H1 (cell line): ENCODE results near the gene FCGBP. TPM values are rescaled to one million over a fixed set of nuclear protein-coding genes. Genes with fewer than 3 reads are reported as not detected.

Source experiments
- CTCF ChIA-PET: fragments of 300-600 bp; sonication (Branson Sonifier 250); formaldehyde crosslinking; loops from one replicate; lab custom pipeline; 2021; ENCODE audit not compliant: partially characterized antibody; lab: Charles Lee
- POLR2A ChIA-PET: fragments of 300-600 bp; sonication (Branson Sonifier 250); formaldehyde crosslinking; loops from one replicate; lab custom pipeline; 2021; ENCODE audit warnings: inconsistent platforms; ENCODE audit not compliant: partially characterized antibody; lab: Charles Lee
- DNase-seq, 2 experiments: peaks; one replicate each; pipeline versions ENCODE4 v3.0.0 to v3.0.0-alpha.2; 2010 to 2022; ENCODE audit warnings: low spot score in 2 of 2, low read depth in 1 of 2, mixed read lengths in 1 of 2
- FAIRE-seq: peaks from 2 replicates; lab custom pipeline; 2011; peaks lifted over from hg19 to GRCh38; lab: Jason Lieb, UNC
- H2AFZ ChIP-seq: 2 replicates; pipeline ENCODE4 v1.8.1; 2012; ENCODE audit warnings: low read length, inconsistent platforms
- H2AK5ac ChIP-seq: 2 replicates; pipeline ENCODE4 v1.6.1; 2013; ENCODE audit warnings: low read depth, low read length
- H2BK120ac ChIP-seq: replicated peaks from 2 replicates; pipeline ENCODE3; 2013; ENCODE audit warnings: low read depth, low read length, inconsistent platforms
- H2BK12ac ChIP-seq: 2 replicates; pipeline ENCODE4 v1.6.1; 2013; ENCODE audit warnings: low read depth, low read length
- H2BK15ac ChIP-seq: 2 replicates; pipeline ENCODE4 v1.6.1; 2013; ENCODE audit warnings: low read length
- H2BK20ac ChIP-seq: 2 replicates; pipeline ENCODE4 v1.6.1; 2013; ENCODE audit warnings: low read length
- H2BK5ac ChIP-seq: 2 replicates; pipeline ENCODE4 v1.6.1; 2013; ENCODE audit warnings: low read depth, low read length
- H3K14ac ChIP-seq: 2 replicates; pipeline ENCODE4 v1.6.1; 2013; ENCODE audit warnings: inconsistent platforms; ENCODE audit not compliant: insufficient read length
- H3K18ac ChIP-seq: 2 replicates; pipeline ENCODE4 v1.6.1; 2013; ENCODE audit warnings: low read length; ENCODE audit errors: extremely low read depth
- H3K23ac ChIP-seq: 2 replicates; pipeline ENCODE4 v1.6.1; 2013; ENCODE audit warnings: inconsistent platforms; ENCODE audit not compliant: insufficient read length
- H3K23me2 ChIP-seq: 2 replicates; pipeline ENCODE4 v1.6.1; 2013; ENCODE audit warnings: low read depth, low read length
- H3K27ac ChIP-seq: 2 replicates; pipeline ENCODE4 v1.6.1; 2011; ENCODE audit warnings: low read depth, low read length, inconsistent platforms
- H3K27me3 ChIP-seq, 4 experiments: replicated peaks in 1 of 4; 1 replicate in 1 of 4; 2 replicates in 3 of 4; pipeline versions ENCODE4 v1.6.1 to v1.8.1; 2011 to 2013; ENCODE audit warnings: low read length in 3 of 4, mild to moderate bottlenecking in 3 of 4, inconsistent platforms in 2 of 4, mixed read lengths in 2 of 4, moderate library complexity in 1 of 4; ENCODE audit not compliant: control insufficient read depth in 3 of 4, insufficient read depth in 3 of 4; ENCODE audit errors: extremely low read depth in 1 of 4
- H3K36me3 ChIP-seq, 4 experiments: 2 replicates each; pipeline versions ENCODE4 v1.6.1 to v1.8.1; 2011 to 2013; ENCODE audit warnings: mild to moderate bottlenecking in 4 of 4, low read length in 3 of 4, moderate library complexity in 2 of 4, control low read depth in 1 of 4, inconsistent platforms in 1 of 4; ENCODE audit not compliant: insufficient read depth in 4 of 4, control insufficient read depth in 2 of 4
- H3K4ac ChIP-seq: replicated peaks from 2 replicates; pipeline ENCODE3; 2013; ENCODE audit warnings: low read length, low read depth, mixed read lengths, inconsistent platforms; ENCODE audit not compliant: insufficient read length
- H3K4me1 ChIP-seq, 4 experiments: replicated peaks in 1 of 4; 1 replicate in 1 of 4; 2 replicates in 3 of 4; pipeline versions ENCODE4 v1.6.1 to v1.8.1; 2011 to 2013; ENCODE audit warnings: low read length in 3 of 4, inconsistent platforms in 2 of 4, mixed read lengths in 1 of 4; ENCODE audit not compliant: insufficient read depth in 4 of 4, control insufficient read depth in 3 of 4
- H3K4me2 ChIP-seq, 2 experiments: 2 replicates each; pipeline versions ENCODE4 v1.6.1 to v1.8.1; 2011 to 2013; ENCODE audit warnings: low read depth in 2 of 2, low read length in 2 of 2, control low read depth in 1 of 2, inconsistent platforms in 1 of 2, mild to moderate bottlenecking in 1 of 2; ENCODE audit not compliant: insufficient read depth in 1 of 2
- H3K4me3 ChIP-seq, 4 experiments: fragments of 200-600, 300-600 bp in 1 of 4; sonication (generic), shearing (Covaris generic), sonication (Bioruptor Twin) in 1 of 4; 2 replicates each; pipeline versions ENCODE4 v1.5.1 to v1.8.1; 2011 to 2016; ENCODE audit warnings: low read length in 4 of 4, low read depth in 3 of 4, control low read depth in 2 of 4, inconsistent platforms in 2 of 4, mild to moderate bottlenecking in 2 of 4, mixed read lengths in 1 of 4, moderate library complexity in 1 of 4; ENCODE audit not compliant: insufficient read depth in 2 of 4; ENCODE audit errors: extremely low read depth in 1 of 4
- H3K56ac ChIP-seq: replicated peaks from 2 replicates; pipeline ENCODE3; 2013; ENCODE audit warnings: low read depth, mild to moderate bottlenecking, mixed read lengths, low read length, inconsistent platforms; ENCODE audit not compliant: insufficient read length
- H3K79me1 ChIP-seq: 2 replicates; pipeline ENCODE4 v1.6.1; 2013; ENCODE audit warnings: low read depth, low read length, control low read depth
- H3K79me2 ChIP-seq, 2 experiments: 2 replicates each; pipeline versions ENCODE4 v1.6.1 to v1.8.1; 2012 to 2013; ENCODE audit warnings: low read length in 2 of 2, mild to moderate bottlenecking in 2 of 2, inconsistent platforms in 1 of 2; ENCODE audit not compliant: insufficient read depth in 2 of 2, control insufficient read depth in 1 of 2
- H3K9ac ChIP-seq, 4 experiments: replicated peaks in 1 of 4; 1 replicate in 1 of 4; 2 replicates in 3 of 4; pipeline versions ENCODE4 v1.6.1 to v1.8.1; 2011 to 2013; ENCODE audit warnings: low read depth in 3 of 4, low read length in 3 of 4, control low read depth in 2 of 4, mild to moderate bottlenecking in 2 of 4, moderate library complexity in 2 of 4, inconsistent platforms in 1 of 4; ENCODE audit errors: extremely low read depth in 1 of 4
- H3K9me3 ChIP-seq, 2 experiments: 2 replicates each; pipeline versions ENCODE4 v1.6.1 to v1.8.1; 2012 to 2013; ENCODE audit warnings: mild to moderate bottlenecking in 2 of 2, moderate library complexity in 2 of 2, control low read depth in 1 of 2, inconsistent platforms in 1 of 2, low read depth in 1 of 2, low read length in 1 of 2, mixed read lengths in 1 of 2; ENCODE audit not compliant: insufficient read depth in 2 of 2
- H4K20me1 ChIP-seq, 2 experiments: replicated peaks in 1 of 2; 2 replicates each; pipeline versions ENCODE3 to v1.8.1; 2011 to 2013; ENCODE audit warnings: inconsistent platforms in 2 of 2, low read length in 2 of 2, mild to moderate bottlenecking in 1 of 2; ENCODE audit not compliant: insufficient read depth in 2 of 2, control insufficient read depth in 1 of 2
- H4K5ac ChIP-seq: 2 replicates; pipeline ENCODE4 v1.6.1; 2013; ENCODE audit warnings: low read length, low read depth, mixed read lengths, inconsistent platforms; ENCODE audit not compliant: insufficient read length
- H4K8ac ChIP-seq: 2 replicates; pipeline ENCODE4 v1.8.0; 2013; ENCODE audit warnings: mild to moderate bottlenecking, moderate library complexity, low read length, inconsistent platforms; ENCODE audit not compliant: insufficient read depth; ENCODE audit errors: extremely low read depth
- H4K91ac ChIP-seq: replicated peaks from 2 replicates; pipeline ENCODE3; 2013; ENCODE audit warnings: low read length, mixed read lengths, inconsistent platforms; ENCODE audit not compliant: insufficient read length
- ASH2L ChIP-seq: fragments of 200-600, 300-600 bp; sonication (generic); IDR thresholded peaks from one replicate; pipeline ENCODE4 v1.7.1; 2017; ENCODE audit warnings: low read length
- CBX5 ChIP-seq: fragments of 300-800, 300-1000 bp; sonication (generic); IDR thresholded peaks from 2 replicates; pipeline ENCODE4 v1.7.1; 2016; ENCODE audit warnings: antibody characterized with exemption, low read length, low read depth
- EZH2 ChIP-seq: fragments of 200-600 bp; sonication (generic); IDR thresholded peaks from 2 replicates; pipeline ENCODE4 v1.7.1; 2012; ENCODE audit warnings: low read depth, mild to moderate bottlenecking, moderate library complexity, low read length, inconsistent platforms; ENCODE audit not compliant: severe bottlenecking
- HDAC2 ChIP-seq, 2 experiments: fragments of 300-600 bp in 1 of 2; sonication (generic) in 1 of 2; IDR thresholded peaks; 2 replicates each; pipeline ENCODE4 v1.6.1; 2011 to 2012; ENCODE audit warnings: low read depth in 2 of 2, low read length in 2 of 2, mild to moderate bottlenecking in 2 of 2, moderate library complexity in 2 of 2, borderline replicate concordance in 1 of 2, inconsistent platforms in 1 of 2
- MAFK ChIP-seq: IDR thresholded peaks from 2 replicates; pipeline ENCODE4 v1.6.1; 2012; ENCODE audit warnings: low read depth, mild to moderate bottlenecking, improper control_type of control experiment, low read length
- NRF1 ChIP-seq: IDR thresholded peaks from 2 replicates; pipeline ENCODE4 v1.6.1; 2011; ENCODE audit warnings: mild to moderate bottlenecking, low read depth, low read length, improper control_type of control experiment
- PHF8 ChIP-seq: fragments of 200-600 bp; sonication (generic); conservative IDR thresholded peaks from 2 replicates; pipeline ENCODE4 v1.7.1; 2012; ENCODE audit warnings: low read depth, mild to moderate bottlenecking, inconsistent platforms, low read length, moderate library complexity
- SIX5 ChIP-seq: IDR thresholded peaks from 2 replicates; pipeline ENCODE4 v1.6.1; 2011; ENCODE audit warnings: mild to moderate bottlenecking, low read depth, low read length
- SP2 ChIP-seq: IDR thresholded peaks from 2 replicates; pipeline ENCODE4 v1.6.1; 2012; ENCODE audit warnings: mild to moderate bottlenecking, low read length, inconsistent platforms
- SUZ12 ChIP-seq: fragments of 200-600 bp; sonication (generic); IDR thresholded peaks from 2 replicates; pipeline ENCODE4 v1.6.1; 2012; ENCODE audit warnings: mild to moderate bottlenecking, inconsistent platforms, low read length, moderate library complexity, mixed read lengths
- WGBS, 2 experiments: shearing (Covaris generic) in 1 of 2; methylation state at CpG; one replicate each; pipeline versions ENCODE4 v1.1.6 to v1.1.7; 2013 to 2015; ENCODE audit warnings: low lambda C conversion rate in 2 of 2, mixed read lengths in 2 of 2, inconsistent platforms in 1 of 2, low coverage in 1 of 2, missing lambda C conversion rate in 1 of 2; ENCODE audit not compliant: insufficient replicate concordance in 2 of 2, insufficient coverage in 1 of 2, insufficient read length in 1 of 2; ENCODE audit errors: extremely low coverage in 1 of 2, missing lambda C conversion rate in 1 of 2; 5-methylcytosine and 5-hydroxymethylcytosine counted together
- polyA plus RNA-seq, 7 experiments: library from polyadenylated mRNA; depleted of rRNA in 3 of 7; stranded (reverse) in 5 of 7; unstranded in 2 of 7; fragments of >200 nt in 5 of 7; fragments of 200-250 nt in 2 of 7; gene quantifications; 1 replicate in 5 of 7; 2 replicates in 1 of 7; 4 replicates in 1 of 7; pipeline versions ENCODE4 v1.2.1 to v1.2.3, GENCODE V29; 2011 to 2013; ENCODE audit warnings: missing spikeins in 2 of 7, mixed read lengths in 2 of 7
- total RNA-seq: library from RNA; stranded (reverse); fragmentation: NEBNext Ultra II Directional; extraction: Animal tissue kit (Norgen Biotek cat#: 25700); gene quantifications from 2 replicates; pipeline ENCODE4 v1.2.1, GENCODE V29; 2021

The FCGBP gene
- total and polyA plus RNA-seq, 2 of the 8 experiments (the other 6 are each of a cell fraction or from before 2014, with no cell fraction given) = 1.1 to 3.1 TPM

DNA sequence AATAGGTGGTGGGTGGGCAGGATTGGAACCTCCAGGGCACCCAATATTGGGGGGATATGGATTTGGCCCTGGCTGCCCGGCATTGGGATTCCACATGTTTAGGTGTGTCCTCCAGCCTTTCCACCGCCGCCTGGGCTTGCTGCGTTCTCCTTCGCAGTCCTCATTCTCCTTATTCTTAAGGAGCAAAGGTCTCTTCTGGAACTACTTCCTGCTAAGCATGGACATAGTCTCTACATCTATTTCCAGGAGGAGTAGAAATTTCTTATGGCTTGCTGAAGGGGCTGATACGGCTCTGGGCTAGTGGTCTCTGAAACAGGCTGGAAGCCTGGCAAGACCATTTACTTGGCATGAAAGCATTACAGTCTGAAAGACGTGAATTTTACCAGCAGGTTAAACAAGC lies 9.2 kb upstream of the FCGBP start:
- Histone ChIP-seq H2BK120ac (no peak overlapping the region), H3K27me3 (no peaks in the 10 kb centered on the region), H2BK12ac (no peak overlapping the region)

More for the DNA sequence above, 9.2 kb upstream of the FCGBP start:
- no peak overlapping the region for H2BK20ac ChIP-seq
- H3K27ac ChIP-seq = no peak overlapping the region
- H4K8ac ChIP-seq = no peak overlapping the region
- H2AK5ac ChIP-seq = no peak overlapping the region
- no peak overlapping the region for H3K4me3 ChIP-seq
- H4K91ac ChIP-seq = no peak overlapping the region
- no peak overlapping the region for H3K56ac ChIP-seq
- H3K9ac ChIP-seq = no peak overlapping the region
- CTCF ChIA-PET = no interaction called here
- H3K4ac ChIP-seq = no peak overlapping the region
- TF ChIP-seq SUZ12 (no peak), SP2 (no peak), NRF1 (no peak), ASH2L (no peak), MAFK (no peak), HDAC2 (IDR thresholded peaks at IDR 0.05; ENCODE audit: borderline replicate concordance in 1 of 2, low read depth in 2 of 2, low read length in 2 of 2) (no peak), CBX5 (no peak), SIX5 (no peak), EZH2 (no peak), PHF8 (no peak)
- TF ChIP-seq, all 59 proteins: peak for 0
- Histone ChIP-seq H3K23me2 (no peaks in the 10 kb centered on the region), H3K79me2 (no peaks in the 10 kb centered on the region), H2AFZ (no peak overlapping the region), H4K5ac (no peak overlapping the region), H3K36me3 (no peaks in the 10 kb centered on the region), H3K79me1 (no peaks in the 10 kb centered on the region), H2BK5ac (no peak overlapping the region), H3K14ac (no peak overlapping the region), H4K20me1 (no peaks in the 10 kb centered on the region), H3K18ac (no peak overlapping the region), H2BK15ac (no peak overlapping the region), H3K9me3 (no peaks in the 10 kb centered on the region), H3K4me1 (peaks cover 0 to 4% (median 0%) of the 10 kb centered on the region in 4 experiments; a peak in 2 of 7 replicates), H3K23ac (no peak overlapping the region), H3K4me2 (no peak overlapping the region)
- DNase-seq (no peak), FAIRE-seq (no peak)
- POLR2A ChIA-PET = no interaction called here
- 88% methylated on average over 7 of the region's 7 CpGs; no CpG with 5 or more reads in 1 of the 2 experiments for WGBS, 2 experiments
